ENCODE data around the gene TH. TPM values are rescaled to one million over a fixed set of nuclear protein-coding genes. Genes with fewer than 3 reads are reported as not detected.

TH gene
- total and polyA plus RNA-seq, 2 experiments from 2014 or later = 0.34 TPM; not detected in 1

GRCh38 chr11:2147391-2147790 lies 24.2 kb downstream of the TH start:
- H3K27ac Mint-ChIP-seq = no peak overlapping the region
- Histone ChIP-seq H3K4me2 (no peak overlapping the region), H3K27ac (ENCODE audit: low read depth) (no peak overlapping the region), H3K4me1 (ENCODE audit: insufficient read depth) (peaks cover under 1% of the 10 kb centered on the region; the same call in 1 of the 2 replicates), H3K36me3 (ENCODE audit: insufficient read depth) (no peaks in the 10 kb centered on the region), H3K27me3 (ENCODE audit: insufficient read depth) (peaks cover 66% of the 10 kb centered on the region), H3K4me3 (no peak overlapping the region), H4K20me1 (replicated peaks; ENCODE audit: insufficient read depth) (0 out of 2 replicates have a peak, but pooled peaks cover 2% of the 10 kb centered on the region), H3F3A (replicated peaks; ENCODE audit: low read depth) (no peaks in the 10 kb centered on the region; the same call in 1 of the 2 replicates), H3K79me2 (replicated peaks; ENCODE audit: insufficient read depth) (no peaks in the 10 kb centered on the region), H2AFZ (no peak overlapping the region), H3K9me2 (ENCODE audit: insufficient read depth) (no peaks in the 10 kb centered on the region)
- no peak for ATAC-seq
- DNase-seq (ENCODE audit: low spot score) = no peak
- peaks cover 69% of the 10 kb centered on the region for H3K27me3 Mint-ChIP-seq (ENCODE audit: insufficient read depth, low read depth, poor library complexity)
- no peak for TF ChIP-seq STAT1 (IDR thresholded peaks at IDR 0.05; ENCODE audit: unreplicated experiment)
- no peak for TF ChIP-seq NANOG (IDR thresholded peaks at IDR 0.05; ENCODE audit: borderline replicate concordance)
- TF ChIP-seq, protein P1, sequence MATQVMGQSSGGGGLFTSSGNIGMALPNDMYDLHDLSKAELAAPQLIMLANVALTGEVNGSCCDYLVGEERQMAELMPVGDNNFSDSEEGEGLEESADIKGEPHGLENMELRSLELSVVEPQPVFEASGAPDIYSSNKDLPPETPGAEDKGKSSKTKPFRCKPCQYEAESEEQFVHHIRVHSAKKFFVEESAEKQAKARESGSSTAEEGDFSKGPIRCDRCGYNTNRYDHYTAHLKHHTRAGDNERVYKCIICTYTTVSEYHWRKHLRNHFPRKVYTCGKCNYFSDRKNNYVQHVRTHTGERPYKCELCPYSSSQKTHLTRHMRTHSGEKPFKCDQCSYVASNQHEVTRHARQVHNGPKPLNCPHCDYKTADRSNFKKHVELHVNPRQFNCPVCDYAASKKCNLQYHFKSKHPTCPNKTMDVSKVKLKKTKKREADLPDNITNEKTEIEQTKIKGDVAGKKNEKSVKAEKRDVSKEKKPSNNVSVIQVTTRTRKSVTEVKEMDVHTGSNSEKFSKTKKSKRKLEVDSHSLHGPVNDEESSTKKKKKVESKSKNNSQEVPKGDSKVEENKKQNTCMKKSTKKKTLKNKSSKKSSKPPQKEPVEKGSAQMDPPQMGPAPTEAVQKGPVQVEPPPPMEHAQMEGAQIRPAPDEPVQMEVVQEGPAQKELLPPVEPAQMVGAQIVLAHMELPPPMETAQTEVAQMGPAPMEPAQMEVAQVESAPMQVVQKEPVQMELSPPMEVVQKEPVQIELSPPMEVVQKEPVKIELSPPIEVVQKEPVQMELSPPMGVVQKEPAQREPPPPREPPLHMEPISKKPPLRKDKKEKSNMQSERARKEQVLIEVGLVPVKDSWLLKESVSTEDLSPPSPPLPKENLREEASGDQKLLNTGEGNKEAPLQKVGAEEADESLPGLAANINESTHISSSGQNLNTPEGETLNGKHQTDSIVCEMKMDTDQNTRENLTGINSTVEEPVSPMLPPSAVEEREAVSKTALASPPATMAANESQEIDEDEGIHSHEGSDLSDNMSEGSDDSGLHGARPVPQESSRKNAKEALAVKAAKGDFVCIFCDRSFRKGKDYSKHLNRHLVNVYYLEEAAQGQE (IDR thresholded peaks at IDR 0.05; ENCODE audit: unreplicated experiment) = no peak
- no peak for TF ChIP-seq ZNF114 (CRISPR knock-in tag; IDR thresholded peaks at IDR 0.05)
- TF ChIP-seq, protein P2, sequence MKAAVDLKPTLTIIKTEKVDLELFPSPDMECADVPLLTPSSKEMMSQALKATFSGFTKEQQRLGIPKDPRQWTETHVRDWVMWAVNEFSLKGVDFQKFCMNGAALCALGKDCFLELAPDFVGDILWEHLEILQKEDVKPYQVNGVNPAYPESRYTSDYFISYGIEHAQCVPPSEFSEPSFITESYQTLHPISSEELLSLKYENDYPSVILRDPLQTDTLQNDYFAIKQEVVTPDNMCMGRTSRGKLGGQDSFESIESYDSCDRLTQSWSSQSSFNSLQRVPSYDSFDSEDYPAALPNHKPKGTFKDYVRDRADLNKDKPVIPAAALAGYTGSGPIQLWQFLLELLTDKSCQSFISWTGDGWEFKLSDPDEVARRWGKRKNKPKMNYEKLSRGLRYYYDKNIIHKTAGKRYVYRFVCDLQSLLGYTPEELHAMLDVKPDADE (IDR thresholded peaks at IDR 0.05) = no peak
- TF ChIP-seq POLR2AphosphoS5 (IDR thresholded peaks at IDR 0.05; ENCODE audit: low read depth) = no peak
- no peak for TF ChIP-seq EZH2 (IDR thresholded peaks at IDR 0.05; ENCODE audit: low read depth, unreplicated experiment)
- TF ChIP-seq, protein P3, sequence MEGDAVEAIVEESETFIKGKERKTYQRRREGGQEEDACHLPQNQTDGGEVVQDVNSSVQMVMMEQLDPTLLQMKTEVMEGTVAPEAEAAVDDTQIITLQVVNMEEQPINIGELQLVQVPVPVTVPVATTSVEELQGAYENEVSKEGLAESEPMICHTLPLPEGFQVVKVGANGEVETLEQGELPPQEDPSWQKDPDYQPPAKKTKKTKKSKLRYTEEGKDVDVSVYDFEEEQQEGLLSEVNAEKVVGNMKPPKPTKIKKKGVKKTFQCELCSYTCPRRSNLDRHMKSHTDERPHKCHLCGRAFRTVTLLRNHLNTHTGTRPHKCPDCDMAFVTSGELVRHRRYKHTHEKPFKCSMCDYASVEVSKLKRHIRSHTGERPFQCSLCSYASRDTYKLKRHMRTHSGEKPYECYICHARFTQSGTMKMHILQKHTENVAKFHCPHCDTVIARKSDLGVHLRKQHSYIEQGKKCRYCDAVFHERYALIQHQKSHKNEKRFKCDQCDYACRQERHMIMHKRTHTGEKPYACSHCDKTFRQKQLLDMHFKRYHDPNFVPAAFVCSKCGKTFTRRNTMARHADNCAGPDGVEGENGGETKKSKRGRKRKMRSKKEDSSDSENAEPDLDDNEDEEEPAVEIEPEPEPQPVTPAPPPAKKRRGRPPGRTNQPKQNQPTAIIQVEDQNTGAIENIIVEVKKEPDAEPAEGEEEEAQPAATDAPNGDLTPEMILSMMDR (conservative IDR thresholded peaks at IDR 0.05; ENCODE audit: low read depth in 2 of 2) = no peak
- TF ChIP-seq, protein P4, sequence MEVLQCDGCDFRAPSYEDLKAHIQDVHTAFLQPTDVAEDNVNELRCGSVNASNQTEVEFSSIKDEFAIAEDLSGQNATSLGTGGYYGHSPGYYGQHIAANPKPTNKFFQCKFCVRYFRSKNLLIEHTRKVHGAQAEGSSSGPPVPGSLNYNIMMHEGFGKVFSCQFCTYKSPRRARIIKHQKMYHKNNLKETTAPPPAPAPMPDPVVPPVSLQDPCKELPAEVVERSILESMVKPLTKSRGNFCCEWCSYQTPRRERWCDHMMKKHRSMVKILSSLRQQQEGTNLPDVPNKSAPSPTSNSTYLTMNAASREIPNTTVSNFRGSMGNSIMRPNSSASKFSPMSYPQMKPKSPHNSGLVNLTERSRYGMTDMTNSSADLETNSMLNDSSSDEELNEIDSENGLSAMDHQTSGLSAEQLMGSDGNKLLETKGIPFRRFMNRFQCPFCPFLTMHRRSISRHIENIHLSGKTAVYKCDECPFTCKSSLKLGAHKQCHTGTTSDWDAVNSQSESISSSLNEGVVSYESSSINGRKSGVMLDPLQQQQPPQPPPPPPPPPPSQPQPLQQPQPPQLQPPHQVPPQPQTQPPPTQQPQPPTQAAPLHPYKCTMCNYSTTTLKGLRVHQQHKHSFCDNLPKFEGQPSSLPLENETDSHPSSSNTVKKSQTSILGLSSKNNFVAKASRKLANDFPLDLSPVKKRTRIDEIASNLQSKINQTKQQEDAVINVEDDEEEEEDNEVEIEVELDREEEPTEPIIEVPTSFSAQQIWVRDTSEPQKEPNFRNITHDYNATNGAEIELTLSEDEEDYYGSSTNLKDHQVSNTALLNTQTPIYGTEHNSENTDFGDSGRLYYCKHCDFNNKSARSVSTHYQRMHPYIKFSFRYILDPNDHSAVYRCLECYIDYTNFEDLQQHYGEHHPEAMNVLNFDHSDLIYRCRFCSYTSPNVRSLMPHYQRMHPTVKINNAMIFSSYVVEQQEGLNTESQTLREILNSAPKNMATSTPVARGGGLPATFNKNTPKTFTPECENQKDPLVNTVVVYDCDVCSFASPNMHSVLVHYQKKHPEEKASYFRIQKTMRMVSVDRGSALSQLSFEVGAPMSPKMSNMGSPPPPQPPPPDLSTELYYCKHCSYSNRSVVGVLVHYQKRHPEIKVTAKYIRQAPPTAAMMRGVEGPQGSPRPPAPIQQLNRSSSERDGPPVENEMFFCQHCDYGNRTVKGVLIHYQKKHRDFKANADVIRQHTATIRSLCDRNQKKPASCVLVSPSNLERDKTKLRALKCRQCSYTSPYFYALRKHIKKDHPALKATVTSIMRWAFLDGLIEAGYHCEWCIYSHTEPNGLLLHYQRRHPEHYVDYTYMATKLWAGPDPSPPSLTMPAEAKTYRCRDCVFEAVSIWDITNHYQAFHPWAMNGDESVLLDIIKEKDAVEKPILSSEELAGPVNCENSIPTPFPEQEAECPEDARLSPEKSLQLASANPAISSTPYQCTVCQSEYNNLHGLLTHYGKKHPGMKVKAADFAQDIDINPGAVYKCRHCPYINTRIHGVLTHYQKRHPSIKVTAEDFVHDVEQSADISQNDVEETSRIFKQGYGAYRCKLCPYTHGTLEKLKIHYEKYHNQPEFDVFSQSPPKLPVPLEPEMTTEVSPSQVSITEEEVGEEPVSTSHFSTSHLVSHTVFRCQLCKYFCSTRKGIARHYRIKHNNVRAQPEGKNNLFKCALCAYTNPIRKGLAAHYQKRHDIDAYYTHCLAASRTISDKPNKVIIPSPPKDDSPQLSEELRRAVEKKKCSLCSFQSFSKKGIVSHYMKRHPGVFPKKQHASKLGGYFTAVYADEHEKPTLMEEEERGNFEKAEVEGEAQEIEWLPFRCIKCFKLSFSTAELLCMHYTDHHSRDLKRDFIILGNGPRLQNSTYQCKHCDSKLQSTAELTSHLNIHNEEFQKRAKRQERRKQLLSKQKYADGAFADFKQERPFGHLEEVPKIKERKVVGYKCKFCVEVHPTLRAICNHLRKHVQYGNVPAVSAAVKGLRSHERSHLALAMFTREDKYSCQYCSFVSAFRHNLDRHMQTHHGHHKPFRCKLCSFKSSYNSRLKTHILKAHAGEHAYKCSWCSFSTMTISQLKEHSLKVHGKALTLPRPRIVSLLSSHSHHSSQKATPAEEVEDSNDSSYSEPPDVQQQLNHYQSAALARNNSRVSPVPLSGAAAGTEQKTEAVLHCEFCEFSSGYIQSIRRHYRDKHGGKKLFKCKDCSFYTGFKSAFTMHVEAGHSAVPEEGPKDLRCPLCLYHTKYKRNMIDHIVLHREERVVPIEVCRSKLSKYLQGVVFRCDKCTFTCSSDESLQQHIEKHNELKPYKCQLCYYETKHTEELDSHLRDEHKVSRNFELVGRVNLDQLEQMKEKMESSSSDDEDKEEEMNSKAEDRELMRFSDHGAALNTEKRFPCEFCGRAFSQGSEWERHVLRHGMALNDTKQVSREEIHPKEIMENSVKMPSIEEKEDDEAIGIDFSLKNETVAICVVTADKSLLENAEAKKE (CRISPR knock-in tag; IDR thresholded peaks at IDR 0.05) = no peak
- TF ChIP-seq EZH2phosphoT487 (IDR thresholded peaks at IDR 0.05; ENCODE audit: unreplicated experiment) = no peak
- TF ChIP-seq JUNB (IDR thresholded peaks at IDR 0.05; ENCODE audit: unreplicated experiment) = no peak
- peaks cover 15% of the 10 kb centered on the region; the same call in 2 of the 3 replicates for H3K4me1 Mint-ChIP-seq
- no peaks in the 10 kb centered on the region for H3K9me3 Mint-ChIP-seq
- H3K4me3 Mint-ChIP-seq = no peak overlapping the region
- H3K36me3 Mint-ChIP-seq (ENCODE audit: low read depth) = no peaks in the 10 kb centered on the region

Data from GM23338 (cell line).